OCI-LY1 (cell line): ENCODE results near the gene RPL27.

Experiments
- EZH2 ChIP-seq: fragments of 200-600 bp; sonication (generic), shearing (Covaris generic); IDR thresholded peaks from 2 replicates; pipeline ENCODE4 v1.8.0; 2017; ENCODE audit warnings: borderline replicate concordance, mixed run types, mild to moderate bottlenecking, antibody characterized with exemption, low read length, moderate library complexity, mixed read lengths
- TF ChIP-seq, protein P1 (sequence below): fragments of 200-600 bp; sonication (generic), shearing (Covaris generic); IDR thresholded peaks from 2 replicates; pipeline ENCODE4 v1.5.1; 2017; ENCODE audit warnings: mild to moderate bottlenecking, antibody characterized with exemption, low read length, moderate library complexity, mixed read lengths

DNA sequence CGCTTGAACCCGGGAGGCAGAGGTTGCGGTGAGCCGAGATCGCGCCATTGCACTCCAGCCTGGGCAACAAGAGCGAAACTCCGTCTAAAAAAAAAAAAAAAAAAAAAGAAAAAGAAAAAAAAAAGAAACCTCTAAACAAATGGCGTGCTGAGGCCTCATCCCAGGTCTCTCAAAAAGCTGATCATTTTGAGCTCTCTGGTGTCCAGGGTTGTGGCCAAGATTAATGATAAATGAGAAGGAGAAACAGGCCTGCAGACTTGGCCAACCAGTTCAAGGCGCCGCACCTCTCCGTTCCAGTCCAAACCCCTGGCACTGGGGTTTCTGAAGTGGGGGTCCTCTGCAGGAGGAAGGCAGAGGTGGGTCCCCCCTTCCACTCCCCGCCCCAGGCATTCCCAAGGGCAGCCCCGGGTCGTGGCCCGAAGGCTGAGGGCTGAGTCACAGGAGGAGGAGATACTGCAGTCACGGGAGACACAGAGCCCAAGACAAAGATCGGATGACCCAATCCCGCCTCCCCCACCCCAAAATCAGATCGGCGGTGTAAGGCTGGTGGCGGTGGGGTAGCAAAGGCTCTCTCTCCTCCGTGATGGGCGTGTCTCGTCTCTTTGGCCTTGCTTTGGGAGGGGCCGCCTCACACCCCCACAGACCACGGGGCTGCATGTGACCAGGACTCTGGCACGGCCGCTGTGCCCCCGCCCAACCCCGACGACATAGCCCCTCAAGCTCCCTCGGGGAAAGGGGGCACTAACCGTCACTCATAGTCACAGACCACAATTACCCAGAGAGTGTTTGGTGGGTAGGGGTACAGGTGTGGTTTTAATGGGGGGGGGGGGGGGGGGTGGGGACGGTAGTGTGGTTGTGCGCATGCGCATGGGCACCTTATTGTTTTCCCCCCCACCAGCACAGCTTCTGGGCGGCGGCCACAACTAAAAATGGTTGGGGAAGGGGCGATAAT, 22.8 kb downstream of the RPL27 start:
- no peak for TF ChIP-seq EZH2
- TF ChIP-seq, protein P1, sequence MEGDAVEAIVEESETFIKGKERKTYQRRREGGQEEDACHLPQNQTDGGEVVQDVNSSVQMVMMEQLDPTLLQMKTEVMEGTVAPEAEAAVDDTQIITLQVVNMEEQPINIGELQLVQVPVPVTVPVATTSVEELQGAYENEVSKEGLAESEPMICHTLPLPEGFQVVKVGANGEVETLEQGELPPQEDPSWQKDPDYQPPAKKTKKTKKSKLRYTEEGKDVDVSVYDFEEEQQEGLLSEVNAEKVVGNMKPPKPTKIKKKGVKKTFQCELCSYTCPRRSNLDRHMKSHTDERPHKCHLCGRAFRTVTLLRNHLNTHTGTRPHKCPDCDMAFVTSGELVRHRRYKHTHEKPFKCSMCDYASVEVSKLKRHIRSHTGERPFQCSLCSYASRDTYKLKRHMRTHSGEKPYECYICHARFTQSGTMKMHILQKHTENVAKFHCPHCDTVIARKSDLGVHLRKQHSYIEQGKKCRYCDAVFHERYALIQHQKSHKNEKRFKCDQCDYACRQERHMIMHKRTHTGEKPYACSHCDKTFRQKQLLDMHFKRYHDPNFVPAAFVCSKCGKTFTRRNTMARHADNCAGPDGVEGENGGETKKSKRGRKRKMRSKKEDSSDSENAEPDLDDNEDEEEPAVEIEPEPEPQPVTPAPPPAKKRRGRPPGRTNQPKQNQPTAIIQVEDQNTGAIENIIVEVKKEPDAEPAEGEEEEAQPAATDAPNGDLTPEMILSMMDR = no peak
